ENCODE measurements around the gene MOCS2. TPM values are rescaled to one million over a fixed set of nuclear protein-coding genes. Genes with fewer than 3 reads are reported as not detected.
A peak's percentile ranks its signal among the peaks of the same experiment; 100 is the strongest.
"Not testable (repeated sequence)": the region's sequence is repeated elsewhere in the genome, so short reads cannot be mapped to it uniquely, and the experiment has no call there.

Gene MOCS2
- 10 to 100 TPM; 23.5 to 27.5 TPM for total RNA-seq
- long read RNA-seq, transcript MOCS2-203 (7 exons, 1,337 nt), result major isoform, 20 of 22 reads
- long read RNA-seq, partial matches to known transcripts, result 0 of 22 reads
- long read RNA-seq, other reads (novel, unspliced or antisense), result 0 of 22 reads

GRCh38 chr5:53109443-53110127 lies at the start of gene MOCS2:
Gene MOCS2, minus strand, starts transcription at chr5:53109757. Its CDS starts 2,583 bp downstream, at chr5:53107174.
- intact Hi-C loops (cut with DNase I, micrococcal nuclease), result no loop called here
- peak; percentile 91 to 94 for DNase-seq
- peak; percentile 98 for ATAC-seq

- intact Hi-C loops (cut with DNase I, micrococcal nuclease), result no loop called here
- DNase-seq (peak in 1 of 2 donors; percentile 6), ATAC-seq (no peak)
Measured at GRCh38 chr5:53151713-53152458, 42.3 kb upstream of the MOCS2 start.

- intact Hi-C loops (cut with DNase I, micrococcal nuclease), result no loop called here
- DNase-seq (no peak), ATAC-seq (no peak)
Measured at GRCh38 chr5:53133020-53133419, 23.5 kb upstream of the MOCS2 start.

- intact Hi-C loops (cut with DNase I, micrococcal nuclease), result no loop called here
- no peak for ATAC-seq
- DNase-seq, result no peak
Measured at GRCh38 chr5:53130266-53130665, 20.7 kb upstream of the MOCS2 start.

GRCh38 chr5:53128481-53128880 lies 18.9 kb upstream of the MOCS2 start:
- DNase-seq, result no peak
- no peak for ATAC-seq
- intact Hi-C loops (cut with DNase I, micrococcal nuclease), result no loop called here

GRCh38 chr5:53127107-53127506 lies 17.6 kb upstream of the MOCS2 start:
- DNase-seq (no peak), ATAC-seq (no peak)
- intact Hi-C loops (cut with DNase I, micrococcal nuclease), result no loop called here

- DNase-seq, result no peak
- no peak for ATAC-seq
- intact Hi-C loops (cut with DNase I, micrococcal nuclease), result no loop called here
Measured at GRCh38 chr5:53126521-53126920, 17.0 kb upstream of the MOCS2 start.

- DNase-seq, result no peak
- intact Hi-C loops (cut with DNase I, micrococcal nuclease), result no loop called here
- ATAC-seq, result no peak
Measured at GRCh38 chr5:53123702-53124101, 14.1 kb upstream of the MOCS2 start.

GRCh38 chr5:53120165-53120564 lies 10.6 kb upstream of the MOCS2 start:
- intact Hi-C loops (cut with DNase I, micrococcal nuclease), result no loop called here
- DNase-seq (no peak), ATAC-seq (no peak)

GRCh38 chr5:53118879-53119278 lies 9.3 kb upstream of the MOCS2 start:
- intact Hi-C loops (cut with DNase I, micrococcal nuclease), result no loop called here
- DNase-seq (no peak), ATAC-seq (no peak)

GRCh38 chr5:53116597-53116996 lies 7.0 kb upstream of the MOCS2 start:
- no peak for ATAC-seq
- intact Hi-C loops (cut with DNase I, micrococcal nuclease), result no loop called here
- no peak for DNase-seq

- ATAC-seq (no peak), DNase-seq (no peak)
- intact Hi-C loops (cut with DNase I, micrococcal nuclease), result no loop called here
Measured at GRCh38 chr5:53114988-53115387, 5.4 kb upstream of the MOCS2 start.

GRCh38 chr5:53113947-53114346 lies 4.4 kb upstream of the MOCS2 start:
- intact Hi-C loops (cut with DNase I, micrococcal nuclease), result no loop called here
- DNase-seq (no peak), ATAC-seq (no peak)

GRCh38 chr5:53112909-53113308 lies 3.4 kb upstream of the MOCS2 start:
- intact Hi-C loops (cut with DNase I, micrococcal nuclease), result no loop called here

GRCh38 chr5:53112307-53112706 lies 2.8 kb upstream of the MOCS2 start:
- DNase-seq; intact Hi-C loops (cut with DNase I, micrococcal nuclease); ATAC-seq: not testable (repeated sequence)

More at GRCh38 chr5:53112909-53113308, 3.4 kb upstream of the MOCS2 start:
- ATAC-seq (no peak), DNase-seq (no peak)

GRCh38 chr5:53111139-53111538 lies 1.6 kb upstream of the MOCS2 start:
- intact Hi-C loops (cut with DNase I, micrococcal nuclease), result no loop called here
- no peak for ATAC-seq
- DNase-seq, result no peak

GRCh38 chr5:53110156-53110555 lies 599 bp upstream of the MOCS2 start:
- peak; percentile 17 for ATAC-seq
- peak in 1 of 2 donors; percentile 38 for DNase-seq

GRCh38 chr5:53109056-53109442 lies 508 bp downstream of the MOCS2 start:
- ATAC-seq (peak; percentile 34), DNase-seq (no peak)
- intact Hi-C loops (cut with DNase I, micrococcal nuclease), result no loop called here

More at GRCh38 chr5:53110156-53110555, 599 bp upstream of the MOCS2 start:
- intact Hi-C loops (cut with DNase I, micrococcal nuclease), result no loop called here

GRCh38 chr5:53105611-53106300 lies 3.8 kb downstream of the MOCS2 start:
- no peak for DNase-seq
- intact Hi-C loops (cut with DNase I, micrococcal nuclease), result no loop called here
- ATAC-seq, result no peak

- intact Hi-C loops (cut with DNase I, micrococcal nuclease), result no loop called here
- ATAC-seq, result no peak
- no peak for DNase-seq
Measured at GRCh38 chr5:53100606-53101005, 9.0 kb downstream of the MOCS2 start.
